Measurements from ENCODE around the gene ATP11B. TPM values are rescaled to one million over a fixed set of nuclear protein-coding genes. Genes with fewer than 3 reads are reported as not detected.

ATP11B gene
- total RNA-seq: 10 to 100 TPM; 79.4 to 86.7 TPM

DNA sequence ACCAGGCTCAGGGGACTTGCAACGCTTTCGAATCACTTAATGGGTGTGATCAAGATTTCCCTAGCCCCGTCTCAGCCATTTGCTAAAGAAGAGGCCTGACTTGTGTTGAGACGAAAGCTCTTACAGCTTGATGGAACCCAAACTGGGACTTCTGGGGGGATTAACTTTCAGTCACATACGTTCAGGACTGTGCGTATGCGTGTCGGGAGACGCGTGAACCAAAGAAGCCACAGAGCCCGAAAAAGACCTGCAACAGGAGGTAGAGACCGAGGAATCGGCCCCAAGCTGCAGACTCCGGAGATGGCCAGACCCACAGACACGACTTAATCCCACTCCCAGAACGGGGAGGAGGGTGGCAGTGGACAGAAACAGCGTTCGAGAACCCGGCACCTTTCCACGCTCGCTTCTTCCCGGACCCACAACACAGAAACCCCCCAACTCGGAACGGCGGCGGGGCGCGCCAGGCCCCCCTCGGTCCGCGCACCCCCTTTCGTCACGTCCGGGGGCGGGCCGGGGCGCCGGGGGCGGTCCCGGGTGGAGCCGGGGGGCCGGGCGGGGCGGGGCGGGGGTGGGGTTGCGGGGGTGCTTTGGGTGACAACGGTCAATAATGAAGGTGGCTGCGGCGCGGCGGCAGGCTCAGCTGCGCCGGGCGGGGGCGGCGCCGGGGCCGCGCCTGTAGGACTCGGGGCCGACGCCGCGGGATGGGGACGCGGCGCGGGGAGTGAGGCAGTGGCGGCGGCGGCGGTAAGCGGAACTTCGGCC, at the start of gene ATP11B:
ATP11B (plus strand) TSS at position 604 of the 762 bp plus-strand sequence. CDS start 256 bp downstream, outside the sequence.
- ChIA-PET CTCF (interaction anchor here (1.0 kb wide), 1 partner anchor 39 kb away, joined by 3 read pairs; no protein-coding TSS in a partner anchor), POLR2A (no interaction called here)

GRCh38 chr3:182746959-182747358, 46.3 kb upstream of the ATP11B start:
- CTCF ChIA-PET: interaction anchor here (0.6 kb wide), 1 partner anchor 551 kb away, joined by 3 read pairs; no protein-coding TSS in a partner anchor
- POLR2A ChIA-PET: no interaction called here

GRCh38 chr3:182755308-182755707, 38.0 kb upstream of the ATP11B start:
- ChIA-PET CTCF (no interaction called here), POLR2A (no interaction called here)

GRCh38 chr3:182755712-182756111, 37.6 kb upstream of the ATP11B start:
- ChIA-PET POLR2A (no interaction called here), CTCF (no interaction called here)

DNA sequence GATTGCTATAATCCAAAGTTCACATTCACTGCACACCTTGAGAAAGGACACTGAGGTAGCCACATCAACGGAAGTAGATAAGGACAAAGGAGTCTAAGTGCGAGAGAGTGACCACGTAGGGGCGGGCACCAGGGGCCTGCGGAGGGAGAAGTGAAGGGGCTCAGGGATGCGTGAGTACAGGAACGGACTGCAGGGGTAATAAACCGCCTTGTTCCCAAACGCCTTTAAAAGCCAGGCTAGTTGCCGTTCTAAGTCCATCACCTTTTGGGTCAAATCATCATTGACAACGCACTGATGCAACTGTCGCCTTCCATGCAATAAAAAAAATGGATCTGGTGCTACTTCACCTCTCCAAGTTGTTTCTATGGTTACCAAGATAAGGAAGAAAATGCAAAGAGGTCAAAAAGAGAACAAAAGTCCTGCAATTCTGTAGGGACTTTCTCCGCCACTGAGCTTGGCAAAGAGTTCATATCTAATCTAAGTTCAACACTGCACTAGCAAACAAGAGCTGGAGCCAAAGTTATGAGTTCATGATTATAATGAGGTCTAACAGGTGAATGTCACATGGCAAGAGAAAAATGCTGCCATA, 32.6 kb upstream of the ATP11B start:
- ChIA-PET CTCF (no interaction called here), POLR2A (no interaction called here)

- ChIA-PET CTCF (interaction anchor here (0.7 kb wide), 1 partner anchor 243 kb away, joined by 3 read pairs; no protein-coding TSS in a partner anchor), POLR2A (no interaction called here)
These were observed 29.4 kb upstream of the ATP11B start for GRCh38 chr3:182763896-182764295.

- POLR2A ChIA-PET: no interaction called here
- CTCF ChIA-PET: no interaction called here
These were observed 28.0 kb upstream of the ATP11B start for GRCh38 chr3:182765287-182765686.

DNA sequence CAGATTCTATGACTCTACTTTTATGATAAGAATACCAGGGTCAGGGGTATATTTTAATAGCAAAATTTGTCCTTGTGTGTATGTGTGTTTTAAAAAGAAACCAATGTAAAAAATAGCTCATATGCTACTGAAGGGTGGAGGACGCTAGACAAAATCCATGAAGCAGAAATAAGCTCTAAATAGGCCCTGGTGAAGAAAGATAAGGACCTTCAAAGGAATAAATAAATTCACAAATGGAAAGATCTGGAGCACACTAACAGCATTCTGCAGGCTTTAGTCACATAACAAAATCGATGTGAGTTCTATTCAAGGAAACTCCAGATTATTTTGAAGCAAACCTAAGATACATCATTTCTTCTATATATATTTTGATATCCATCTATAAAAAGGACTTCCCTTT, 27.2 kb upstream of the ATP11B start:
- ChIA-PET CTCF (no interaction called here), POLR2A (no interaction called here)

DNA sequence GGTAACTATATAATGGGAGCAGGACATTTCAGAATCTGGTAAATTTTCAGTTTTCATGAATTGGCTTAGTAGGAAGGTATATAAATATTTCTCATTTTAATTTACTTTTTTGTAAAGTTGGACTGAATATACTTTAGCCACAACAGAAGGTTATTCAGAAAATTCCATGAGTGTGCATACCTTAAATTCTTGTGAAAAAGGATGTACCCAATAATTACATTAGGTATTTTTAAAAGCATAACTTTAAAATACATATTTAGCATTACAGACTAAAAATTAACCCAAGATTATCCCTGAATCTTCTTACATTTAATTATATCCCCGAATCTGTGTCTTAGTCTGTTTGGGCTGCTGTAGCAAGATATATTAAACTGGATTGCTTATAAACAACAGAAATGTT, 24.9 kb upstream of the ATP11B start:
- CTCF ChIA-PET: no interaction called here
- POLR2A ChIA-PET: no interaction called here

DNA sequence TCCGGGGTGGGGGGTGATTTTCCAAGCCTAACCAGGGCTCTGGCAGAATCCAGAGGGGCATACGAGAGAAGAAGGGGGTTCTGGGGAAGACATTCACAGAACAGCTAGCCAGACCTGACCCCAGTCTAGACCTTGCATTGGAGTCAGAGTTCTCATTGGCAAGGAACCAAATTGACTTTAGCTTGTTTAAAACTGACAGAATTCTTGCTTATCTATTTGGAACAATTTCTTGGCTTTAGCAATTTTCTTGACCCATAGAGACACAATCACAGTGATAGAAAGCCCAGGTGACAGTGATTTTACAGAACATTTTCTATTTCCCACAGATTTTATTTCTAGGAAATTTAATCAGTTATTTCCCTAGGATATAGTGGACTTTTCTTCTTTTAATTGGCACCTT, 23.6 kb upstream of the ATP11B start:
- CTCF ChIA-PET: no interaction called here
- POLR2A ChIA-PET: no interaction called here

DNA sequence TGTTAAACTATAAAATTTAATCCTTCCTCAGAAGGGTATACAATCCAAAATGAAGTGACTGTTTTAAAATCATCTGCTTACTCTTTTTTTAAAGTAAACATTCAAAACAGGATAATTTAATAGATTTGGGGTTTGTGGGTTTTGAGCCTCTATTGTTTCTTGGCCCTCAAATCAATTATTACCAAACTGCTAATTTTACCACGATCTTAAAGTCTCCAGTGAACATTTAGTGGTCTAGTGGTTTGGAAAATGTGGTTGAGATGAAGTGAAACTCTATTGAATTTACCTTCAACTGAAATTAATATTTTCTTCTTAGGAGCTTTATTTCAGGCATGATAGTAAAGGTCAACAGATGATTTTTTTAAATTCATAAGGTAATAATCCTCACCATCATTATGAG, 11.2 kb upstream of the ATP11B start:
- POLR2A ChIA-PET: no interaction called here
- CTCF ChIA-PET: no interaction called here

- CTCF ChIA-PET: no interaction called here
- POLR2A ChIA-PET: no interaction called here
These were observed 10.2 kb upstream of the ATP11B start for GRCh38 chr3:182783106-182783505.

- POLR2A ChIA-PET: no interaction called here
- CTCF ChIA-PET: no interaction called here
These were observed 8.8 kb upstream of the ATP11B start for GRCh38 chr3:182784542-182784941.

DNA sequence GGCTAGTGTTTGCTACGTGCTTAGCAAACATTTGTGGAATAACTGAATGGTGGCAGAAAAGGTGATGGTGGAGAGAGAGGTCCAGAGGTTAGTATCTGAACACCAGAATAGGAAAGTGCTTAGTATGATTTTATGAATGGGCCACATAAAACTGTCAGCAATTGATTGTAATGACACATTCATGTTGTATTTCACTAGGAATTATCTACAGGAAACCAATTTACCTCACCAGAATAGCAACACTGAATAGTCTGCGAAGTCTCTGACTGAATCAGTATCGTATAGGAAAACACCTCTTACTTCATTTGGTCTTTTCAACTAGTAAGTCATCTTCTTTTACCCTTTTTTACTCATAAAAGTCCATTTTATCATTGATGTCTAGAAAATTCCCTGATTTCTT, 8.2 kb upstream of the ATP11B start:
- ChIA-PET CTCF (no interaction called here), POLR2A (no interaction called here)

DNA sequence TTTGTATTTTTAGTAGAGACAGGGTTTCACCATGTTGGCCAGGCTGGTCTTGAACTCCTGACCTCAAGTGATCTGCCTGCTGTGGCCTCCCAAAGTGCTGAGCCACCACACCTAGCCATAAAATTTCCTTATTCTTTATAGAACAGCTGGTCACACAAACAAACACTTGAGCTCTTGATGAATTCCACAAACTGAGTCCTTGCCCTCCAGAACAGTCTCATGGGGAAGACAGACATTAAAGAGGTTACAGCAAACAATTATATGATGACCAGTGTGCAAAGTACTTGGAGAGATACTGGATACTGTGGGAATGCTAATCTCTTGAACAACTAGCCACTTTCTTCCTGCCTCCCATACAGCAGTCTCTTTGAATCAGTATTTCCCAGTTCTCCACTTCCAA, 7.5 kb upstream of the ATP11B start:
- POLR2A ChIA-PET: no interaction called here

DNA sequence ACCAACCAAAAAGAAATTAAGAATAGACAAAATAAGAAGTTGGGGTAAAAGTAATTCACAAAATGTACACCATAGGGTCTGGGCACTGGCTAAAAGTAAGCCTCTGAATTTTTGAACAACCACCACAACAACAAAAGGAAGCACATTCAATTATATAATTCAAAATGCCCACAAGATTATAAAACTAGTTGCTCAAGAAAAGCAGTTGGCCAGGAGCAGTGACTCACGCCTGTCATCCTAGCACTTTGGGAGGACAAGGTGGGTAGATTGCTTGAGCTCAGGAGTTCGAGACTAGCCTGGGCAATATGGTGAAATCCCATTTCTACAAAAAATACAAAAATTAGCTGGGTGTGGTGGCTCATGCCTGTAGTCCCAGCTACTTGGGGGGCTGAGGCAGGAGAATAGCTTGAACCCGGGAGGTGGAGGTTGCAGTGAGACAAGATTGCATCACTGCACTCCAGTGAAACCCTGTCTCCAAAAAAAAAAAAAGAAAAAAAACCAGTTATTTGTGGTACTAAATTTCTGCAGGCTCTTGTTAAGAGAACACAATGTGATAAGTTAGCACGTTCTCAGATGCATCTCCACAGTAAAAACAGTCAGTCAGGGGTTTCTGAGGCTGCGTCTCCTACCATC, 6.6 kb upstream of the ATP11B start:
- POLR2A ChIA-PET: interaction anchor here (0.7 kb wide), 1 partner anchor 355 kb away, joined by 4 read pairs; no protein-coding TSS in a partner anchor
- CTCF ChIA-PET: interaction anchor here (0.7 kb wide), 1 partner anchor 1675 kb away, joined by 3 read pairs; no protein-coding TSS in a partner anchor

More for the DNA sequence above, 7.5 kb upstream of the ATP11B start:
- CTCF ChIA-PET: no interaction called here

- CTCF ChIA-PET: no interaction called here
- POLR2A ChIA-PET: no interaction called here
These were observed 5.8 kb upstream of the ATP11B start for GRCh38 chr3:182787302-182788036.

DNA sequence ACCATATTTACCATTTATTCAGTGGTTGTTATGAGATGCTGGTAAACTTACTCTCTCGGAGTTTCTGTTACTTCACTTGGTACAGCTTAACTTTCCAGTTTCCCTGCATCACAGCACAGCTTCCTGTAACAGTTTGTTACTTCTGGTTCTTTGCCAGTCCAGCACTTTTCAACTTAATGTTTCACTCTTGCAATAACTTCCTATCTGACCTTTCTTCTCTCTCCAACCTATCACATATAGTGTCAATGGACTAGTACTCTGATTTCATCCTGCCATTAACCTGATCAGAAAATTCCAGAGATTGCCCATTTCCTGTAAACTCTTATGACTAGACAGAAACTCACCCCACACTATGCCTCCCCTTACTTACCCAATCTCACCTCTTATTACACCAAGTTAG, 3.9 kb upstream of the ATP11B start:
- POLR2A ChIA-PET: no interaction called here
- CTCF ChIA-PET: no interaction called here

DNA sequence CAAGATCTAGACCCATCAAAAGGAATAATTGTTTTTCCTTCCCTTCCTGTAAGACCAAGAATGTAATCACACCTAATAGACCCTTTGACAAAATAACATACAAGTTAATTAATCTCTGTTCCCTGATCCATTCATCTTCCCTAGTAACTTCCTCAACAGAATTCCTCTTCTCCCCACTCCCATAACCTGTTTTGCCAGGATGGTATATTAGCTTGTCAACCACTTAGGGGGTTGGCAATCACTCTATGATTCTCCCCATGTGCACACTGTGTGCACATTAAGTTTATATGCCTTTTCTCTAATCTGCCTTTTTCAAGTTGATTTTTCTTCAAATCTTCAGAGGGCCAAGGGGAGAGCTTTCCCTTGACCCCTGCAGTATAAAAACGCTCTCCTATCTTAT, 2.7 kb upstream of the ATP11B start:
- ChIA-PET CTCF (no interaction called here), POLR2A (no interaction called here)

DNA sequence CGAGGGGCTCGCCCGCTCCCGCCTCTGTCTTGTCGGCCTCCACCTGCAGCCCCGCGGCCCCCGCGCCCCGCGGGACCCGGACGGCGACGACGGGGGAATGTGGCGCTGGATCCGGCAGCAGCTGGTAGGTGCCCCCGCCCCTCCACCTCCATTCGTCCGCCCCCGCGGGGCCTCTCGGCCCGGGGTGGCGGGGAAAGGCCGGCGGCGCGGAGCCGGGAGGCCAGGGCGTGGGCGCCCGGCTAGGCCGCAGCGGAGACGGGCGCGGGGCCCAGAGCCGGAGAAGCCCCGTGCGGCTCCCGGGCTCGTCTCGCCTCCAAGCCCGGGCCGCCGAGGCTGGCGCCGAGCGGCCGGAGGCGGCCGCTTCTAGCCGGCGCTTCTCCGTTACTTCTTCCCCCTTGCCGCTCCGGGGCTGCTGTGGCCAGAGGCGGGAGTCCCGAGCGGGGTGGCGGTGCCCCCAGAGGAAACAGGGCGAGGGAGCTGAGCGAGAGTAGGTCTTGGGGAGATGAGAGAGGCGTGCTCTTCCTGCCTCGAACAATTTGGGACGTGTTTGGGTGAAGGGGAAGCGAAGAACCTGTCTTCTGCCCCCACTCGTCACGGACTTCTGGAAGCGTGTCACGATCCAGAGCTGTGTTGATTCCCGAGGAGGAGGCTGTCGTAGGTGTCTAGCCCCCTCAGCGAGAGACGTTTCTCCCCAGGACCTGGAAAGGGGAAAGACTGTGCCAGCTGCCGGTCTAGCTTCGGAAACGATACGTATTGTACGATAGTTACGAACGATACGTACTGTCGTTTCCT, 555 bp downstream of the ATP11B start:
- CTCF ChIA-PET: no interaction called here
- POLR2A ChIA-PET: interaction anchor here (0.7 kb wide), 1 partner anchor 44 kb away, joined by 3 read pairs; no protein-coding TSS in a partner anchor

Data from activated CD8-positive, alpha-beta memory T cell treated with anti-CD3 and anti-CD28 coated beads for 36 hours (primary cell).